GM23338 (cell line): ENCODE results near the gene SORL1. TPM values are rescaled to one million over a fixed set of nuclear protein-coding genes. Genes with fewer than 3 reads are reported as not detected.

Source experiments
- ATAC-seq: fragments of 200-7000 bp; cut with Tn5 transposase; 3 replicates; pipeline ENCODE4 v1.9.1; 2020
- DNase-seq: peaks from one replicate; pipeline ENCODE4 v3.0.0-alpha.2; 2015; ENCODE audit warnings: low spot score
- H2AFZ ChIP-seq: fragments of 200-600 bp; sonication (generic); 2 replicates; pipeline ENCODE4 v1.8.0; 2016; ENCODE audit warnings: antibody characterized with exemption, mild to moderate bottlenecking, moderate library complexity
- H3F3A ChIP-seq: fragments of 200-600 bp; sonication (generic); replicated peaks from 2 replicates; pipeline ENCODE4 v1.8.0; 2017; ENCODE audit warnings: antibody characterized with exemption, mixed run types, low read depth
- H3K27ac ChIP-seq: fragments of 200-600 bp; sonication (generic); 2 replicates; pipeline ENCODE4 v1.6.1; 2016; ENCODE audit warnings: low read depth
- H3K27me3 ChIP-seq: fragments of 200-600 bp; sonication (generic); 2 replicates; pipeline ENCODE4 v1.8.0; 2016; ENCODE audit warnings: mild to moderate bottlenecking, mixed run types, moderate library complexity; ENCODE audit not compliant: insufficient read depth
- H3K36me3 ChIP-seq: fragments of 200-600 bp; sonication (generic); 2 replicates; pipeline ENCODE4 v1.8.0; 2016; ENCODE audit warnings: mild to moderate bottlenecking; ENCODE audit not compliant: insufficient read depth
- H3K4me1 ChIP-seq: fragments of 200-600 bp; sonication (generic); 2 replicates; pipeline ENCODE4 v1.8.0; 2016; ENCODE audit warnings: mild to moderate bottlenecking, moderate library complexity; ENCODE audit not compliant: insufficient read depth
- H3K4me2 ChIP-seq: fragments of 200-600 bp; sonication (generic); 2 replicates; pipeline ENCODE4 v1.7.1; 2017; ENCODE audit warnings: mixed run types
- H3K4me3 ChIP-seq: fragments of 200-600 bp; sonication (generic); 2 replicates; pipeline ENCODE4 v1.6.1; 2016; ENCODE audit warnings: mixed run types
- H3K79me2 ChIP-seq: fragments of 200-600 bp; sonication (generic); replicated peaks from 2 replicates; pipeline ENCODE4 v1.8.0; 2017; ENCODE audit warnings: mild to moderate bottlenecking; ENCODE audit not compliant: insufficient read depth
- H3K9me2 ChIP-seq: fragments of 200-600 bp; sonication (generic); 2 replicates; pipeline ENCODE4 v1.8.0; 2017; ENCODE audit not compliant: insufficient read depth
- H4K20me1 ChIP-seq: fragments of 200-600 bp; sonication (generic); replicated peaks from 2 replicates; pipeline ENCODE4 v1.8.0; 2017; ENCODE audit warnings: mild to moderate bottlenecking; ENCODE audit not compliant: insufficient read depth
- H3K27ac Mint-ChIP-seq: 2 replicates; pipeline ENCODE4 v1.8.0; 2020; ENCODE audit warnings: inconsistent platforms, mild to moderate bottlenecking, moderate library complexity, mixed read lengths
- H3K27me3 Mint-ChIP-seq: 3 replicates; pipeline ENCODE4 v1.8.0; 2022; ENCODE audit warnings: low read depth, mild to moderate bottlenecking, moderate library complexity, mixed read lengths, inconsistent platforms; ENCODE audit not compliant: insufficient read depth, poor library complexity
- H3K36me3 Mint-ChIP-seq: 3 replicates; pipeline ENCODE4 v1.8.0; 2021; ENCODE audit warnings: low read depth, mild to moderate bottlenecking, inconsistent platforms, moderate library complexity, mixed read lengths
- H3K4me1 Mint-ChIP-seq: 3 replicates; pipeline ENCODE4 v1.8.0; 2020; ENCODE audit warnings: mild to moderate bottlenecking, inconsistent platforms, mixed read lengths
- H3K4me3 Mint-ChIP-seq: 3 replicates; pipeline ENCODE4 v1.8.0; 2021; ENCODE audit warnings: moderate library complexity, mild to moderate bottlenecking, inconsistent platforms, mixed read lengths
- H3K9me3 Mint-ChIP-seq: 3 replicates; pipeline ENCODE4 v1.8.0; 2020; ENCODE audit warnings: moderate library complexity, mild to moderate bottlenecking, inconsistent platforms, mixed read lengths
- CREB1 ChIP-seq: fragments of 250-450 bp; sonication (Bioruptor Pico); IDR thresholded peaks from 2 replicates; pipeline ENCODE4 v1.5.0; 2020; ENCODE audit warnings: low read depth, mild to moderate bottlenecking, moderate library complexity
- EZH2 ChIP-seq: fragments of 200-600 bp; sonication (generic); IDR thresholded peaks from one replicate; pipeline ENCODE4 v1.8.0; 2017; ENCODE audit warnings: antibody characterized with exemption, mild to moderate bottlenecking, low read depth; ENCODE audit not compliant: unreplicated experiment
- EZH2phosphoT487 ChIP-seq: fragments of 200-600 bp; sonication (generic); IDR thresholded peaks from one replicate; pipeline ENCODE4 v1.8.1; 2018; ENCODE audit warnings: antibody characterized with exemption; ENCODE audit not compliant: unreplicated experiment
- JUNB ChIP-seq: IDR thresholded peaks from one replicate; pipeline ENCODE4 v1.6.1; 2016; ENCODE audit warnings: antibody characterized with exemption; ENCODE audit not compliant: unreplicated experiment
- NANOG ChIP-seq: IDR thresholded peaks from 2 replicates; pipeline ENCODE4 v1.6.1; 2016; ENCODE audit warnings: antibody characterized with exemption, borderline replicate concordance
- POLR2AphosphoS5 ChIP-seq: IDR thresholded peaks from 2 replicates; pipeline ENCODE4 v1.6.1; 2016; ENCODE audit warnings: antibody characterized with exemption, low read depth
- STAT1 ChIP-seq: IDR thresholded peaks from one replicate; pipeline ENCODE4 v1.6.1; 2016; ENCODE audit warnings: antibody characterized with exemption; ENCODE audit not compliant: unreplicated experiment
- ZNF114 ChIP-seq: fragments of 250-450 bp; sonication (Bioruptor Pico); IDR thresholded peaks from 2 replicates; pipeline ENCODE4 v1.5.0; 2020; ENCODE audit warnings: mild to moderate bottlenecking, moderate library complexity
- ZNF331 ChIP-seq: fragments of 250-450 bp; sonication (Bioruptor Pico); IDR thresholded peaks from 2 replicates; pipeline ENCODE4 v1.5.0; 2020; ENCODE audit warnings: low read depth, mild to moderate bottlenecking, moderate library complexity
- ZNF462 ChIP-seq: fragments of 250-450 bp; sonication (Bioruptor Pico); IDR thresholded peaks from 2 replicates; pipeline ENCODE4 v1.5.0; 2020; ENCODE audit warnings: mild to moderate bottlenecking, moderate library complexity
- polyA plus RNA-seq: library from polyadenylated mRNA; unstranded; fragments of >200 nt; fragmentation: Nextera tagmentation; extraction: Ambion mirVana; gene quantifications from 2 replicates; pipeline ENCODE4 v1.2.1, GENCODE V29; 2016
- total RNA-seq: library from RNA; depleted of rRNA; stranded (reverse); fragments of >200 nt; shearing (Covaris generic); gene quantifications from 2 replicates; pipeline ENCODE4 v1.2.3, GENCODE V29; 2014
- TF ChIP-seq, protein P1 (sequence below), 2 experiments: fragments of 200-600 bp in 1 of 2; sonication (generic) in 1 of 2; conservative IDR thresholded peaks; 2 replicates each; pipeline versions ENCODE4 v1.5.1 to v1.6.1; 2016 to 2017; ENCODE audit warnings: antibody characterized with exemption in 2 of 2, low read depth in 2 of 2, mild to moderate bottlenecking in 2 of 2, moderate library complexity in 1 of 2
- TF ChIP-seq, protein P2 (sequence below): IDR thresholded peaks from 2 replicates; pipeline ENCODE4 v1.6.1; 2016; ENCODE audit warnings: antibody characterized with exemption
- TF ChIP-seq, protein P3 (sequence below): IDR thresholded peaks from one replicate; pipeline ENCODE4 v1.6.1; 2018; ENCODE audit warnings: antibody characterized with exemption; ENCODE audit not compliant: unreplicated experiment

The SORL1 gene
- total and polyA plus RNA-seq, 2 experiments from 2014 or later = 23.0 to 78.8 TPM

- Mint-ChIP-seq H3K4me3 (no peak overlapping the region), H3K9me3 (peaks cover 11% of the 10 kb centered on the region), H3K36me3 (peaks cover 76% of the 10 kb centered on the region), H3K27me3 (no peaks in the 10 kb centered on the region), H3K27ac (no peak overlapping the region), H3K4me1 (no peaks in the 10 kb centered on the region)
- no peak overlapping the region for H3K4me3 ChIP-seq
- H3K4me1 ChIP-seq = no peaks in the 10 kb centered on the region
- H3K4me2 ChIP-seq = no peak overlapping the region
- peaks cover 57% of the 10 kb centered on the region for H3K36me3 ChIP-seq
- ATAC-seq (no peak), DNase-seq (no peak)
- no peaks in the 10 kb centered on the region for H3K79me2 ChIP-seq
- no peaks in the 10 kb centered on the region for H3K9me2 ChIP-seq
- peaks cover 5% of the 10 kb centered on the region; the same call in 1 of the 2 replicates for H4K20me1 ChIP-seq
- H3K27ac ChIP-seq = no peak overlapping the region
- TF ChIP-seq ZNF462 (CRISPR knock-in tag) (no peak), EZH2phosphoT487 (no peak), JUNB (no peak), ZNF331 (CRISPR knock-in tag) (no peak), STAT1 (no peak), CREB1 (CRISPR knock-in tag) (no peak), ZNF114 (no peak), NANOG (no peak), EZH2 (no peak), POLR2AphosphoS5 (no peak)
- TF ChIP-seq, protein P1, sequence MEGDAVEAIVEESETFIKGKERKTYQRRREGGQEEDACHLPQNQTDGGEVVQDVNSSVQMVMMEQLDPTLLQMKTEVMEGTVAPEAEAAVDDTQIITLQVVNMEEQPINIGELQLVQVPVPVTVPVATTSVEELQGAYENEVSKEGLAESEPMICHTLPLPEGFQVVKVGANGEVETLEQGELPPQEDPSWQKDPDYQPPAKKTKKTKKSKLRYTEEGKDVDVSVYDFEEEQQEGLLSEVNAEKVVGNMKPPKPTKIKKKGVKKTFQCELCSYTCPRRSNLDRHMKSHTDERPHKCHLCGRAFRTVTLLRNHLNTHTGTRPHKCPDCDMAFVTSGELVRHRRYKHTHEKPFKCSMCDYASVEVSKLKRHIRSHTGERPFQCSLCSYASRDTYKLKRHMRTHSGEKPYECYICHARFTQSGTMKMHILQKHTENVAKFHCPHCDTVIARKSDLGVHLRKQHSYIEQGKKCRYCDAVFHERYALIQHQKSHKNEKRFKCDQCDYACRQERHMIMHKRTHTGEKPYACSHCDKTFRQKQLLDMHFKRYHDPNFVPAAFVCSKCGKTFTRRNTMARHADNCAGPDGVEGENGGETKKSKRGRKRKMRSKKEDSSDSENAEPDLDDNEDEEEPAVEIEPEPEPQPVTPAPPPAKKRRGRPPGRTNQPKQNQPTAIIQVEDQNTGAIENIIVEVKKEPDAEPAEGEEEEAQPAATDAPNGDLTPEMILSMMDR (conservative IDR thresholded peaks at IDR 0.05; ENCODE audit: low read depth in 2 of 2) = no peak
- TF ChIP-seq, protein P2, sequence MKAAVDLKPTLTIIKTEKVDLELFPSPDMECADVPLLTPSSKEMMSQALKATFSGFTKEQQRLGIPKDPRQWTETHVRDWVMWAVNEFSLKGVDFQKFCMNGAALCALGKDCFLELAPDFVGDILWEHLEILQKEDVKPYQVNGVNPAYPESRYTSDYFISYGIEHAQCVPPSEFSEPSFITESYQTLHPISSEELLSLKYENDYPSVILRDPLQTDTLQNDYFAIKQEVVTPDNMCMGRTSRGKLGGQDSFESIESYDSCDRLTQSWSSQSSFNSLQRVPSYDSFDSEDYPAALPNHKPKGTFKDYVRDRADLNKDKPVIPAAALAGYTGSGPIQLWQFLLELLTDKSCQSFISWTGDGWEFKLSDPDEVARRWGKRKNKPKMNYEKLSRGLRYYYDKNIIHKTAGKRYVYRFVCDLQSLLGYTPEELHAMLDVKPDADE = no peak
- TF ChIP-seq, protein P3, sequence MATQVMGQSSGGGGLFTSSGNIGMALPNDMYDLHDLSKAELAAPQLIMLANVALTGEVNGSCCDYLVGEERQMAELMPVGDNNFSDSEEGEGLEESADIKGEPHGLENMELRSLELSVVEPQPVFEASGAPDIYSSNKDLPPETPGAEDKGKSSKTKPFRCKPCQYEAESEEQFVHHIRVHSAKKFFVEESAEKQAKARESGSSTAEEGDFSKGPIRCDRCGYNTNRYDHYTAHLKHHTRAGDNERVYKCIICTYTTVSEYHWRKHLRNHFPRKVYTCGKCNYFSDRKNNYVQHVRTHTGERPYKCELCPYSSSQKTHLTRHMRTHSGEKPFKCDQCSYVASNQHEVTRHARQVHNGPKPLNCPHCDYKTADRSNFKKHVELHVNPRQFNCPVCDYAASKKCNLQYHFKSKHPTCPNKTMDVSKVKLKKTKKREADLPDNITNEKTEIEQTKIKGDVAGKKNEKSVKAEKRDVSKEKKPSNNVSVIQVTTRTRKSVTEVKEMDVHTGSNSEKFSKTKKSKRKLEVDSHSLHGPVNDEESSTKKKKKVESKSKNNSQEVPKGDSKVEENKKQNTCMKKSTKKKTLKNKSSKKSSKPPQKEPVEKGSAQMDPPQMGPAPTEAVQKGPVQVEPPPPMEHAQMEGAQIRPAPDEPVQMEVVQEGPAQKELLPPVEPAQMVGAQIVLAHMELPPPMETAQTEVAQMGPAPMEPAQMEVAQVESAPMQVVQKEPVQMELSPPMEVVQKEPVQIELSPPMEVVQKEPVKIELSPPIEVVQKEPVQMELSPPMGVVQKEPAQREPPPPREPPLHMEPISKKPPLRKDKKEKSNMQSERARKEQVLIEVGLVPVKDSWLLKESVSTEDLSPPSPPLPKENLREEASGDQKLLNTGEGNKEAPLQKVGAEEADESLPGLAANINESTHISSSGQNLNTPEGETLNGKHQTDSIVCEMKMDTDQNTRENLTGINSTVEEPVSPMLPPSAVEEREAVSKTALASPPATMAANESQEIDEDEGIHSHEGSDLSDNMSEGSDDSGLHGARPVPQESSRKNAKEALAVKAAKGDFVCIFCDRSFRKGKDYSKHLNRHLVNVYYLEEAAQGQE = no peak
- H2AFZ ChIP-seq = no peak overlapping the region
- no peaks in the 10 kb centered on the region for H3F3A ChIP-seq
- no peaks in the 10 kb centered on the region for H3K27me3 ChIP-seq
Observed at GRCh38 chr11:121582296-121582695, 130.2 kb downstream of the SORL1 start.
